PC-3 (cell line): Measurements from ENCODE around the gene CSHL1.

ENCODE experiments used
- CTCF ChIP-seq: fragments of 300-600 bp; sonication (generic); conservative IDR thresholded peaks from 2 replicates; pipeline ENCODE4 v1.5.1; 2017; ENCODE audit warnings: antibody characterized with exemption, low read depth, mild to moderate bottlenecking, low read length
- EZH2 ChIP-seq: fragments of 300-600 bp; sonication (generic); IDR thresholded peaks from one replicate; pipeline ENCODE4 v1.6.1; 2017; ENCODE audit warnings: antibody characterized with exemption, mild to moderate bottlenecking, low read length; ENCODE audit not compliant: unreplicated experiment
- EZH2phosphoT487 ChIP-seq: fragments of 300-600 bp; sonication (generic); IDR thresholded peaks from 2 replicates; pipeline ENCODE4 v1.6.1; 2018; ENCODE audit warnings: mild to moderate bottlenecking, antibody characterized with exemption, low read length, borderline replicate concordance

GRCh38 chr17:63880706-63881105 lies 30.4 kb downstream of the CSHL1 start:
- TF ChIP-seq EZH2 (no peak), CTCF (no peak), EZH2phosphoT487 (no peak)
